RPMI8226 (cell line): ENCODE measurements around the gene EDEM2.
A peak's percentile ranks its signal among the peaks of the same experiment; 100 is the strongest.
"Not testable (repeated sequence)": the region's sequence is repeated elsewhere in the genome, so short reads cannot be mapped to it uniquely, and the experiment has no call there.

Experiments used
- DNase-seq: peaks from one replicate; pipeline ENCODE4 v3.0.0-alpha.2; 2015

The EDEM2 gene

DNA sequence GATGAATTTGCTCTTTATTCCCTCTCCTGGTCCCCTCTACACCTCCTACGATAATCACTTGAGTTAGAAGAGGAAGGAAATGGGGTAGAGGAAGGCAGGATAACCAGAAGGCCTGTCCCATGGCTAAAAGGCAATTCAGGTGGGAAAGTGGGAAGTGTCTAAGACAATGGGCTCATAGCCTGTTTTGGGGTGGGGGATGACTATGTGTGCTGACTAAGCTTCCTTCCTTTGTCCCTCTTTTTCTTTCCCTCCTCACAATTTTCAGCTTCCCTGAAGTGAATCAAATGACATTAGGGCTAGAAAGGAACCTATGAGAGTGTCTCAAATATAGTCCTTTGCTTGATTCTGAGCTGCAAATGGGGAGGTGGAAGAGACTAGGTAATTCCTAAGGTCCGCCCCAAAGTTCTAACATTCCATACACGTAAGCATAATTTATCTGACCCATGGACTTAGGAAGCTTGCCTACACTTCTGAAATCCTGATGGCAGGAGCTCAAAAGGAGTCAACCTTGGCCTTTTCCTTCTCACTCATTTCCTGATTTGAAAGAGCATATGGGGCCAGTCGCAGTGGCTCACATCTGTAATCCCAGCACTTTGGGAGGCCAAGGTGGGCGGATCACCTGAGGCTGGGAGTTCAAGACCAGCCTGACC, 24.3 kb downstream of the EDEM2 start:
- DNase-seq: no peak

GRCh38 chr20:35121186-35121585, 25.9 kb downstream of the EDEM2 start:
- DNase-seq: no peak

DNA sequence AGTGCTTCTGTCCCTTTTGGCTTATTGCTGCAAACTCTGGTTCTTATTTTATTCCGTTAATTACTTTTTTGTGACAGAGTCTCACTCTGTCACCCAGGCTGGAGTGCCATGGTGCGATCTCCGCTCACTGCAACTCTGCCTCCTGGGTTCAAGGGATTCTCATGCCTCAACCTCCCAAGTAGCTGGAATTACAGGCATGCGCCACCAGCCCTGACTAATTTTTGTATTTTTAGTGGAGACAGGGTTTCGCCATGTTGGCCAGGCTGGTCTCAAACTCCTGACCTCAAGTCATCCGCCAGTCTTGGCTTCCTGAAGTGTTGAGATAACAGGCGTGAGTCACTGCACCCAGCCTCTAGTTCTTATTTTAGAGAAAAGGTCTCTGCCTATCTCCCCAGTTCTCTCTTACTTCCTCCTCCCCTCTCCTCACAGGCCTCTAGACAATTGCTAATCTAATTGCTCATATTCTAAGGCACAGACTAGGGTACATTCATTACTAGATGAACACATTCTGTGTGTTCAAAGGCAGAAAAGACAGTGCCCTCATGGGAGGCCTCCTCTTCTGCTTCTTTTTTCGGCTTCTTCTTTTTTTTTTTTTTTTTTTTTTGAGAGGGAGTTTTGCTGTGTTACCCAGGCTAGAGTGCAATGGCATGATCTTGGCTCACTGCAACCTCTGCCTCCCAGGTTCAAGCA, 27.0 kb downstream of the EDEM2 start:
- no peak for DNase-seq

GRCh38 chr20:35117629-35118028, 29.5 kb downstream of the EDEM2 start:
- no peak for DNase-seq

GRCh38 chr20:35117196-35117595, 29.9 kb downstream of the EDEM2 start:
- no peak for DNase-seq

- DNase-seq: no peak
Measured at GRCh38 chr20:35116258-35116657, 30.9 kb downstream of the EDEM2 start.

GRCh38 chr20:35115606-35116005, 31.5 kb downstream of the EDEM2 start:
- DNase-seq: no peak

DNA sequence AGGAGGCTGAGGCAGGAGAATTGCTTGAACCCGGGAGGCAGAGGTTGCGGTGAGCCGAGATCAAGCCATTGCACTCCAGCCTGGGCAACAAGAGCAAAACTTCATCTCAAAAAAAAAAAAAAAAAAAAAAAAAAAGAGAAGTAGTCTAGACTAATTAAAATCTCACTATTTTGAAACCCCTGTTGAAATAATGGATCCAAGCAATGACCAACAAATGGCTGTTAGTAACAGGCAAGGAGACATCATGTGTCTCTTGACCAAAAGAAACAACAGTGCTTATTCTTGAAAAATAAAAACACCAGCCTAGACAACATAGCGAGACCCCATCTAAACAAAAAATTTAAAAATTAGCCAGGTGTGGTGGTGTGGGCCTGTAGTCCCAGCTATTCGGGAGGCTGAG, 34.9 kb downstream of the EDEM2 start:
- not testable (repeated sequence) for DNase-seq

GRCh38 chr20:35111141-35111888, 35.8 kb downstream of the EDEM2 start:
- DNase-seq: no peak

DNA sequence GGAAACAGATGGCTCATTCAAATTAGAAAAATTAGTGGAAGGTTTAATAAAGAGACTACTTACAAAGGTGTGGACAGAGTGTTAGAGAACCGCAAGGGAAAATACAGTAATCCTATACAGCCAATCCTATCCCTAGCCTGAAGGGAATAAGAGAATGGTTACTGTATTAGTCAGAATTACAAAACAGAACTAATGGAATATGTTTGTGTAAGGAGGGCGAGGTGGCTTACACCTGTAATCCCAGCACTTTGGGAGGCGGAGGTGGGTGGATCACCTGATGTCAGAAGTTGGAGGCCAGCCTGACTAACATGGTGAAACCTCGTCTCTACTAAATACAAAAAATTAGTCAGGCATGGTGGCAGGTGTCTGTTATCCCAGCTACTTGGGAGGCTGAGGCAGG, 38.2 kb downstream of the EDEM2 start:
- DNase-seq: no peak

DNA sequence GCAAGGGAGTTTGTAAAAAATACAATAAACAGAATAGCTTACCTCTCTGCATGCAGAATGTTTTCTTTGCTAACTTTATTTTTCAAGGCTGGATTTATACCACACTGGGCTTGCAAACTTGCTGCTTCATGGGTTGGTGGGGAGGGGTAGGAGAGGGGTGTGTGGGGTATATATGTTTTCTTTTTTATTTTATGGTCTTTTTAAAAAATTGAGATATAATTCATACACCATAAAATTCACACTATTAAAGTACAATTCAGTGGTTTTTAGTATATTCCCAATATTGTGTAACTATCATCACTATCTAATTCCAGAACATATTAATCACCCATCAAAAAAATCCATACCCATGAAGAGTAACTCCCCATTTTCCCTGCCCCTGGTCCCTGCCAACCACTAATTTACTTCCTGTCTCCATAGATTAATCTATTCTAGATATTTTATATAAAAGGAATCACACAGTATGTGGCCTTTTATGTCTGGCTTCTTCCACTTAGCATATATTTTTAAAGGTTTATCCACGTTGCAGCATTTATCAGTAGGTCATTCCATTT, 40.2 kb downstream of the EDEM2 start:
- no peak for DNase-seq

DNA sequence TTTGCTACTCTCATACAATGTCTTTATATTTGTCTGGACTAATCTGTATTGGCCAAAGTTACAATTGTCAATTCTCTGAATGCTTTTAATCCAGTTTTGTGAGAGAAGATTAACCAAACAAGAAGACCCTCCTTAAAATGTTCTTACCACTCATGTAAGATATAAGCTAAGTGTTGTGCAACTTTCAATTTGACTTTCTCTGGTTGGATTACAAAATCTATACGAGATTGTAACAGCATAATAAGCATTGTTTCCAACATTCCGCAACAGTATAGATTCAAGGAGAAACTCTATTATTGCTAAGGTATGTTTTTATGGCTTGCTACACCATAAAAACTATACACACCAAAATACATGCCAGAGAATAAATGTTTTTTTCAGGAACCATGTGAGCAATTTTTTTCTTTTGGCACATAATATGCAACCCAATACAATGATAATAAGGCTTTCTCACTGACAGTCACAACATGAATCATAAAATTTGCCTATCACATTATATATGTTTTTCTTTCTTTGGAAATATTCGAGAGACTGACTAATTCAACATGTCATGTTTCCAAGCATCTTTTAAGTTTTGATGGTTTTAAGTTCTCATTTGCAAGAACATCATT, 42.3 kb downstream of the EDEM2 start:
- no peak for DNase-seq

DNA sequence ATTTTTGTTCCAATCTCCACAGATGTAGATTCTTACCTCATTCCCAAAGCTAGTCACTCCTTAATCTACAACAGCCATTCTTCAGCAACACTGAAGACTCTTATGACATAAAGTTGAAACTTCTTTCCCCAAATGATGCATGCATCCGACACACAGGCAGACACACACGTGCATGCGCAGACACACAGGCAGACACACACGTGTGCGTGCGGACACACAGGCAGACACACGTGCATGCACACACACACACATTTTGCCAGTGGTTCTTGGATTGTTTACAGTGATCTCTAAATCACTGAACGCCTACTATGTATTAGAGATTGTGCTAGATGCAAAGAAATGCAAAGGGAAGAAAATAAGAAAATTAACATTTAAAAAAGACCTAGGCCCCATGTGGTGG, 45.5 kb downstream of the EDEM2 start:
- no peak for DNase-seq

DNA sequence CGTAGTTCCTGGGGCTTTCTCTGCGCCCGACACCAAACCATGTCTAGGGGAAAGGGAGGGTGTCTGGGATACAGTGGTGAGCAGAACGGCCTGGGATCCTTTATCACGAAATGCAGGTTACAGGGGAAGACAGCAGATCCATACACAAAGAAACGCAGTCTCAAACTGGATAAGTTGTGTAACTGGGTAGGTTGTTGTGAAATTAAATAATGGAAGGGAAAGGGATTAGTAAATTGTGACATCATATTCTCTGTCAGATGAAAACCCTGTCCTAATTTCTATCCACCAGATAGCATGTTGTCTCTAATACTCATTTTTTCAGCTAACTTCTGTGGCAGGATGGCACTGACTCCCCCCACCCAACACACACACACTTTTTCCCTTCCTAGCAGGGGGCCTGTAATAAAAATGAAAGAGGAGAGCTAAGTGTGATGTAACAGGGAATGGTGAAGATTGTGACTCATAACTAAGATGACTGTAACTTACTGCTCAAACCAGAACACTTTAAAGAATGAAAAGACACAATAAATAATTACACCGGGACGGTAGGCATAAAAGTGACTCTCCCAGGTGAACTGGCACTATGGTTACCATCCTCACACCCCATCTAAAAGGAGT, 53.8 kb downstream of the EDEM2 start:
- DNase-seq: no peak

DNA sequence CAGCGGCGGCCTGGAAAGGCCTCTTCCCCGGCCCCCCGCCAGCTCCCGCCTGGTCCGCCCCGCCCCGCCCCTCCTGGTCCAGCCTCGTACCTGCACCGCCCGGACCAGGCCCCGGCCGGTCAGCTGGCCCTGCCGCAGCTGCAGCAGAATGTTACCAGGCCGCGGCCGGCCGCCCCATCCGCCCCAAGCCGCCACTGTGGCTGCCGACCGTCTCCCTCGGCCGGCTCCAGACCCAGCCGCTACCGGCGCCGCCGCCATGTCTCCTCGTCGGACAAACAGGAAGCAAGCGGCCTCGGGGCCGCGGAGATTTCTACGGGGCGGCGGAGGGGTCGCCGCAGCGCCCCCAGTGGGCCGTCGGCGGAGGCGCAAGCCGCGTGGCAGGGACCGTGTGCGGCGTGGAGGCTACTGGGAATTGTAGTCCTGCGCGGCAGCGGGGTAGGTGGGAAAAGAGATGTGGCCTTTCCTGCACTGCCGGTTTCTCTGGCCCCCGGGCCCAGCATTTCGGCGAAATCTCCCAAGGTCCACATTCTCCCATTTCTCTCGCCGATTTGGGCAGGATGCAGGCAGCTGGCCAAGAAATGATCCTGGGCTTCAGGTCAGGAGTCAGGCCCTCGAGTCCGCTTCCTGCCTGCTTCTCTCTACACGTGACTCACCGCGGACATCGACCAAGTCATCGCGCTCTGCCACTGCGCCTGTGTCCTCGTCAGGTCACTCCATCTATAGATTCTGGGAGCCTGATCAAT, 54.4 kb downstream of the EDEM2 start, which contains the start of gene TRPC4AP:
Gene TRPC4AP (minus strand): TSS at position 284 of the 743 bp plus-strand sequence. CDS start 26 bp downstream, at position 258.
- DNase-seq: peak; percentile 94

DNA sequence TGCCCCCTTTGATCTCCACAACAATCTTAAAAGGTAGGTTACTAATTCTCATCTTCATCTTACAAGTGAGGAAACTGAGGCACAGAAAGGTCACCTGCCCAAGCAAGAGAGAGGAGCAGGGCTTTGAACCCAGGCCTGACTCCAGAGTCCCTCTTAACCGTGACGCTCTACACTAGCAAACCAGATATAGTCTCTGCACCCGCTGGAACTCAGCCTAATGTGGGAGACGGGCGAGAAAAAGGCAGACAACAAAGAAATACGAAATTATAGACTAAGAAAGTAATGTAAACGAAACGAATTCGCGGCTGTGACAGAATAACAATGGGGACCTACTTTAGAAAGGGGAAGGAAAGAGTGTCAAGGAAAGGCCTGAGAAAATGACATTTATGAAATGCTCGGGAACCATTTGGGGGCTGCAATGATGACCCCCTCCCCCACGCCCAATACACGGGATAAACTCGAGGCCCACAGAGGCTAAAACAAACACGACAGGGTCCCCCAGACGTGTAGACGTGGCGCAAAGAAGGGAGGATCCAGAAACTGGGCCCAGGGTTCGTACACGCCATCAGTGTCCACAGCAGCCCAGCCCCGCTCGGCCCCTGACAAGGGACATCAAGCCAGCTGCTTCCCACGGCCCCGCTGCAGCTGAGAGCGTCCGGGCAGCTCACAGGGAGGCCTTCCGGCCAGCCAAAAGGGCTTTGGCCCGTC, 55.2 kb downstream of the EDEM2 start:
- peak; percentile 20 for DNase-seq

DNA sequence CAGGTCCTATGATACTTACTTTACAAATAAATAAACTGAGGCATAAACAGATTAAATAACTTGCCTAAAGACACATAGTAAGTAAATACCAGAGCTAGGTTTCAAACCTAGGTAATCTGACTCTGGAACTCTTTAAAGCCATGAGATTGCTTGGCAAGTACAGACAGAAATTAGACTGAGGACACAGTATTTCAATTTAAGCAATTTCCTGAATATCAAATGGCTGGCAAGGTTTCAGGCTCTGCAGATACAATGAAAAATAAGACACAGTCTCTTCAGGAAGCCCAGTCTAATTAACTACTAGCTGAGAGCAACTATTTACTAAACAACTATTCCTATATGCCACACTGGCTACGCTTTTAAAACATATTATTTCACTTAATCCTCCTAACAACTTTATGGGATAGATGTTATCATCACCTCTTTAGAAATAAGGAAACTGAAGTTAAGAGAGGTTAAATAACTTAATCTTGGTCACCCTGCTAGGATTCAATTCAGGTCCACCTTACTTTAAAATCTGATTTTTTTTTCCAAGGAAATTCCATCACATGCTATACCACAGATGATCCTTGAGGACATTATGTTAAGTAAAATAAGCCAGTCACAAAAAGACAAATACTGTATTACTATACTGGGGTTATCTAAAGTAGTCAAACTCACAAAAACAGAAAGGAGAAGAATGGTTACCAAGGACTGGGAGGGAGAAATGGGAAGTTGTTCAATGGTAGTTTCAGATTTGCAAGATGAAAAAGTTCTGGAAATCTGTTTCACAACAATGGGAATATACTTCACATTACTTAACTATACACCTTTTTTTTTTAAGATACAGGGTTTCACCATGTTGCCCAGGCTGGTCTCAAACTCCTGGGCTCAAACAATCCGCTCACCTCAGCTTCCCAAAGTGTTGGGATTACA, 58.6 kb downstream of the EDEM2 start:
- DNase-seq: no peak

DNA sequence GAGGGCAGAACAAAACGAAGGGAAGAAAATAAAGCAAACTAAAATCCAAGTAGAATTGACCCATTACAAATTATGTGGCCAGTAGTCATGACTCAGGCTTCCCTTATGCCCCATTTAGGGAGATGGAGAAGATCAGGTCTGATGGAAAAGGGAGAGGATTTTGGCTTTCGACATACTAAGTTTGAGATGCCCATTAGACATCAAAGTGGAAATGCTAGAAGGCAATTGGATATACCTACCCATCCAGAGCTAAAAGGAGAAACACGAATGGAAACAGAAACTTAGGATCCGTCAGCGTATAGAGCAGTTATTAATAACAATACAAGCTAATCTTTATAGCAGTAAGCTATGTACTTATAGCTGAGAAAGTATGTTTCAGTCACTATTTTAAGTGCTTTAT, 59.3 kb downstream of the EDEM2 start:
- DNase-seq: no peak

DNA sequence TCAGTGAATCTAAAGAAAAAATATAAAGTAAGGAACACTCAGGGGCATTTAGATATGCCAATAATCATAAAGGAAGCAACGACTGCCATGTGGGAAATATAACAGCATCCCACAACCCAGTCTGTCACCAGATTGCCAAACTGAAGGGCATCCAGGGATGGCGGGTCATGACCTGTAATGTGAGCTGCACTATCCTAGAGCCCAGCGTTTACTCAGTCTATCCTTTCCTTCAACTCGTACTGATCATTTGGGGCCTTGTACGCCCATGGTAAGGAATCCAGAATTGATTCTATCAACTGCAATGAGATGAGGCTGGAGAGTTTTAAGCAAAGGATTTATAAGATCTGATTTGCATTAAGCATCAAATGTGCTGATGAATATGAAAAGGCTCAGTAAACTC, 59.8 kb downstream of the EDEM2 start:
- DNase-seq: no peak
